Neural cell (in vitro differentiated cells): ENCODE data around the gene DCHS1. TPM values are rescaled to one million over a fixed set of nuclear protein-coding genes. Genes with fewer than 3 reads are reported as not detected.

Experiments
- H2AFZ ChIP-seq: fragments of 200-600, 300-800 bp; sonication (generic), shearing (Covaris generic); 2 replicates; pipeline ENCODE4 v1.6.0; 2014; ENCODE audit warnings: low read depth, mild to moderate bottlenecking, antibody characterized with exemption, low read length, moderate library complexity
- H3F3A ChIP-seq: fragments of 200-600 bp; shearing (Covaris generic); 2 replicates; pipeline ENCODE4 v1.6.1; 2016; ENCODE audit warnings: mild to moderate bottlenecking, moderate library complexity, mixed read lengths, antibody characterized with exemption, low read length; ENCODE audit not compliant: insufficient read depth, poor library complexity, severe bottlenecking
- H3K27ac ChIP-seq: fragments of 200-600, 300-800 bp; sonication (generic), shearing (Covaris generic); 2 replicates; pipeline ENCODE4 v1.5.1; 2014; ENCODE audit warnings: mild to moderate bottlenecking, low read length, moderate library complexity
- H3K27me3 ChIP-seq: fragments of 300-800, 200-600 bp; sonication (generic), shearing (Covaris generic); 2 replicates; pipeline ENCODE4 v1.6.0; 2014; ENCODE audit warnings: mild to moderate bottlenecking, low read depth, low read length, moderate library complexity; ENCODE audit not compliant: insufficient read depth
- H3K36me3 ChIP-seq: fragments of 300-800, 200-600 bp; sonication (generic), shearing (Covaris generic); 2 replicates; pipeline ENCODE4 v1.5.1; 2014; ENCODE audit warnings: mild to moderate bottlenecking, antibody characterized with exemption, low read length, moderate library complexity; ENCODE audit not compliant: insufficient read depth
- H3K4me2 ChIP-seq: fragments of 300-800, 200-600 bp; sonication (generic), shearing (Covaris generic); 2 replicates; pipeline ENCODE4 v1.6.0; 2014; ENCODE audit warnings: mild to moderate bottlenecking, low read length
- H3K4me3 ChIP-seq: fragments of 300-800, 200-600 bp; sonication (generic), shearing (Covaris generic); 2 replicates; pipeline ENCODE4 v1.5.1; 2014; ENCODE audit warnings: mild to moderate bottlenecking, low read length, moderate library complexity
- H3K79me2 ChIP-seq: fragments of 200-600 bp; shearing (Covaris generic); replicated peaks from 2 replicates; pipeline ENCODE4 v1.6.0; 2014; ENCODE audit warnings: mild to moderate bottlenecking, low read length, moderate library complexity; ENCODE audit not compliant: insufficient read depth
- H3K9ac ChIP-seq: fragments of 300-800, 200-600 bp; sonication (generic), shearing (Covaris generic); 2 replicates; pipeline ENCODE4 v1.6.1; 2016; ENCODE audit warnings: mild to moderate bottlenecking, low read length, mixed read lengths
- H3K9me2 ChIP-seq: fragments of 200-600 bp; shearing (Covaris generic); 2 replicates; pipeline ENCODE4 v1.6.1; 2016; ENCODE audit warnings: mild to moderate bottlenecking, low read length, mixed read lengths; ENCODE audit not compliant: insufficient read depth
- H3K9me3 ChIP-seq: fragments of 200-600, 300-800 bp; sonication (generic), shearing (Covaris generic); 2 replicates; pipeline ENCODE4 v1.6.1; 2016; ENCODE audit warnings: mild to moderate bottlenecking, mixed run types, low read length, moderate library complexity, mixed read lengths
- H4K20me1 ChIP-seq: fragments of 200-600 bp; shearing (Covaris generic); 2 replicates; pipeline ENCODE4 v1.6.1; 2016; ENCODE audit warnings: mild to moderate bottlenecking, mixed run types; ENCODE audit not compliant: insufficient read depth
- EP300 ChIP-seq: fragments of 450-650 bp; conservative IDR thresholded peaks from 2 replicates; pipeline ENCODE4 v1.6.1; 2014; ENCODE audit warnings: antibody characterized with exemption, mild to moderate bottlenecking, moderate library complexity; ENCODE audit not compliant: poor library complexity, severe bottlenecking
- EZH2 ChIP-seq: fragments of 200-600, 300-800 bp; shearing (Covaris generic), sonication (generic); IDR thresholded peaks from 2 replicates; pipeline ENCODE4 v1.6.1; 2014; ENCODE audit warnings: antibody characterized with exemption, low read length, borderline replicate concordance, mild to moderate bottlenecking; ENCODE audit not compliant: insufficient read depth, poor library complexity, severe bottlenecking
- MXI1 ChIP-seq: fragments of 450-650 bp; conservative IDR thresholded peaks from 2 replicates; pipeline ENCODE4 v1.6.1; 2014; ENCODE audit warnings: antibody characterized with exemption, mild to moderate bottlenecking; ENCODE audit not compliant: poor library complexity, severe bottlenecking
- POLR2AphosphoS5 ChIP-seq: IDR thresholded peaks from 2 replicates; pipeline ENCODE4 v1.6.1; 2012
- RAD21 ChIP-seq: fragments of 450-650 bp; conservative IDR thresholded peaks from 2 replicates; pipeline ENCODE4 v1.6.1; 2014; ENCODE audit warnings: antibody characterized with exemption, mild to moderate bottlenecking, moderate library complexity
- SMC3 ChIP-seq: fragments of 450-650 bp; conservative IDR thresholded peaks from 2 replicates; pipeline ENCODE4 v1.6.1; 2014; ENCODE audit warnings: antibody characterized with exemption, mild to moderate bottlenecking, moderate library complexity; ENCODE audit not compliant: poor library complexity
- TAF1 ChIP-seq: IDR thresholded peaks from 2 replicates; pipeline ENCODE4 v1.6.1; 2012; ENCODE audit warnings: low read depth
- polyA plus RNA-seq: library from polyadenylated mRNA; depleted of rRNA; stranded (reverse); fragments of >200 nt; gene quantifications from 2 replicates; pipeline ENCODE4 v1.2.3, GENCODE V29; 2014
- TF ChIP-seq, protein P1 (sequence below): IDR thresholded peaks from 2 replicates; pipeline ENCODE4 v1.6.1; 2012; ENCODE audit warnings: borderline replicate concordance
- TF ChIP-seq, protein P2 (sequence below): fragments of 450-650 bp; IDR thresholded peaks from 2 replicates; pipeline ENCODE4 v1.5.1; 2014; ENCODE audit warnings: antibody characterized with exemption, mild to moderate bottlenecking, moderate library complexity; ENCODE audit not compliant: poor library complexity, severe bottlenecking

Gene DCHS1
- polyA plus RNA-seq, 1 donor from 2014 or later: 30.1 TPM

DNA sequence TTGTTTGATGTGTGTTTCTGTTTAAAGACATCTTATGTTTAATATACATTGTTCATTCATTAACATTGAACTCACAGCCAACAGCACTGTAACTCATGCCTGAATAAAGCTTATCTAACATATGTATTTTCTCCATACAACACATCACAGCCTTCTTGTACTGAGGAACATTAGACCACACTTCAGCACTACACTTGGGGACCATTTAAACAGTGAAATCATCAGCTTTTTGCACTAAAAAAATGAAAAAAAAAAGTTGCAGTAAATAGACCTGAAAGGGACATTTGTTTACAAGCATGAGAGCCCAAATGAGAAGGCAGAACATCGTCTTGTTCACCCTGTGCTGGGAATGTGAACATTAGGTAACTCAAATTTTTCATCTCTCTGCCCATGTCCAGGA lies 21.1 kb downstream of the DCHS1 start:
- Histone ChIP-seq H3F3A (no peaks in the 10 kb centered on the region), H3K36me3 (peaks cover 13% of the 10 kb centered on the region), H3K4me3 (no peak overlapping the region), H3K79me2 (peaks cover 31% of the 10 kb centered on the region), H3K9me3 (no peaks in the 10 kb centered on the region), H3K27me3 (no peaks in the 10 kb centered on the region), H3K9ac (no peak overlapping the region), H3K4me2 (no peak overlapping the region), H3K27ac (no peak overlapping the region), H4K20me1 (peaks cover 50% of the 10 kb centered on the region), H2AFZ (no peak overlapping the region), H3K9me2 (no peaks in the 10 kb centered on the region)
- TF ChIP-seq, protein P1, sequence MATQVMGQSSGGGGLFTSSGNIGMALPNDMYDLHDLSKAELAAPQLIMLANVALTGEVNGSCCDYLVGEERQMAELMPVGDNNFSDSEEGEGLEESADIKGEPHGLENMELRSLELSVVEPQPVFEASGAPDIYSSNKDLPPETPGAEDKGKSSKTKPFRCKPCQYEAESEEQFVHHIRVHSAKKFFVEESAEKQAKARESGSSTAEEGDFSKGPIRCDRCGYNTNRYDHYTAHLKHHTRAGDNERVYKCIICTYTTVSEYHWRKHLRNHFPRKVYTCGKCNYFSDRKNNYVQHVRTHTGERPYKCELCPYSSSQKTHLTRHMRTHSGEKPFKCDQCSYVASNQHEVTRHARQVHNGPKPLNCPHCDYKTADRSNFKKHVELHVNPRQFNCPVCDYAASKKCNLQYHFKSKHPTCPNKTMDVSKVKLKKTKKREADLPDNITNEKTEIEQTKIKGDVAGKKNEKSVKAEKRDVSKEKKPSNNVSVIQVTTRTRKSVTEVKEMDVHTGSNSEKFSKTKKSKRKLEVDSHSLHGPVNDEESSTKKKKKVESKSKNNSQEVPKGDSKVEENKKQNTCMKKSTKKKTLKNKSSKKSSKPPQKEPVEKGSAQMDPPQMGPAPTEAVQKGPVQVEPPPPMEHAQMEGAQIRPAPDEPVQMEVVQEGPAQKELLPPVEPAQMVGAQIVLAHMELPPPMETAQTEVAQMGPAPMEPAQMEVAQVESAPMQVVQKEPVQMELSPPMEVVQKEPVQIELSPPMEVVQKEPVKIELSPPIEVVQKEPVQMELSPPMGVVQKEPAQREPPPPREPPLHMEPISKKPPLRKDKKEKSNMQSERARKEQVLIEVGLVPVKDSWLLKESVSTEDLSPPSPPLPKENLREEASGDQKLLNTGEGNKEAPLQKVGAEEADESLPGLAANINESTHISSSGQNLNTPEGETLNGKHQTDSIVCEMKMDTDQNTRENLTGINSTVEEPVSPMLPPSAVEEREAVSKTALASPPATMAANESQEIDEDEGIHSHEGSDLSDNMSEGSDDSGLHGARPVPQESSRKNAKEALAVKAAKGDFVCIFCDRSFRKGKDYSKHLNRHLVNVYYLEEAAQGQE: no peak
- TF ChIP-seq POLR2AphosphoS5: no peak
- no peak for TF ChIP-seq RAD21
- TF ChIP-seq MXI1: no peak
- no peak for TF ChIP-seq EZH2
- no peak for TF ChIP-seq TAF1
- TF ChIP-seq, protein P2, sequence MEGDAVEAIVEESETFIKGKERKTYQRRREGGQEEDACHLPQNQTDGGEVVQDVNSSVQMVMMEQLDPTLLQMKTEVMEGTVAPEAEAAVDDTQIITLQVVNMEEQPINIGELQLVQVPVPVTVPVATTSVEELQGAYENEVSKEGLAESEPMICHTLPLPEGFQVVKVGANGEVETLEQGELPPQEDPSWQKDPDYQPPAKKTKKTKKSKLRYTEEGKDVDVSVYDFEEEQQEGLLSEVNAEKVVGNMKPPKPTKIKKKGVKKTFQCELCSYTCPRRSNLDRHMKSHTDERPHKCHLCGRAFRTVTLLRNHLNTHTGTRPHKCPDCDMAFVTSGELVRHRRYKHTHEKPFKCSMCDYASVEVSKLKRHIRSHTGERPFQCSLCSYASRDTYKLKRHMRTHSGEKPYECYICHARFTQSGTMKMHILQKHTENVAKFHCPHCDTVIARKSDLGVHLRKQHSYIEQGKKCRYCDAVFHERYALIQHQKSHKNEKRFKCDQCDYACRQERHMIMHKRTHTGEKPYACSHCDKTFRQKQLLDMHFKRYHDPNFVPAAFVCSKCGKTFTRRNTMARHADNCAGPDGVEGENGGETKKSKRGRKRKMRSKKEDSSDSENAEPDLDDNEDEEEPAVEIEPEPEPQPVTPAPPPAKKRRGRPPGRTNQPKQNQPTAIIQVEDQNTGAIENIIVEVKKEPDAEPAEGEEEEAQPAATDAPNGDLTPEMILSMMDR: no peak
- TF ChIP-seq EP300: no peak
- TF ChIP-seq SMC3: no peak

DNA sequence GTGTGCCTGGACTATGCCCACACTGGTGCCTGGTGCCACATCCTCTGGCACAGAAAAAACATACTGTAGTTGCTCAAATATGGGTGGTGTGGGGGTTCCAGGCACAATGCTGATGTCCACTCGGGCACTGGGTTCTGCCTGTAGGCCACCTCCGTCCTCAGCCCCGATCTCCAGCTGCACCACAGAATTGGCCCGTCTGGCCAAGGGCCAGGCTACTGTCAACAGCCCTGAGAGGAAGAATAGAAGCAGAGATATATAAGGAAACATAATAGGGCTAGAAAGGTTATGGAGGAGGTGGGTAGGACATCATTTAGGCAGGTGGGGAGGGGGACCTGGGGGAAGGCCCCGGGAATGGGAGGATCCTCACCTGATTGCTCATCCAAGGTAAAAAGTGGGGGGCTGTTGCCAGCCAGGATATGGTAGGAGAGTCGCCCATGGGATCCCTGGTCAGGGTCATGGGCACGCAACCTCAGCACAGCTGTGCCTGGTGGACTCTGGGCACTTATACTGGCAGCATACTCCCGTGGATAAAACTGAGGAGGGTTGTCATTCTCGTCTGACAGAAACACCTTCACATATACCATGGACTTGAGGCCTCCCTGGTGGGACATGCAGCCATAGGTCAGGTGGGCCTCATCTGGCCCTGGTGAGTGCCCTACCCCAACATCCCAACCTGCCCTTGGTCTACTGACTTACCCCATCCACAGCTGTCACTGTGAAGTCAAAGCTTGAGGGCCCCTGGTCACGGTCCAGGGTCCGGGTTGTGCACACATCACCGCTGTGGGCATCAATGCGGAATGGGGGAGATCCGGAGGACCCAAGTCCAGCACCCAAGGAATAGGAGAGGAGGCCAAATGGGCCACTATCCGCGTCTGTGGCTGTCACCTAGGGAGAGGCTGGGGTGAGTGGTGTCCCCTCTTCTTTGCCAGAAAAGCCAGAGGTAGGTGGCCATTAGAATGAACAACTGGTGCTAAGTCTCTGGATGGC lies 21.9 kb downstream of the DCHS1 start:
- H3K27ac ChIP-seq: no peak overlapping the region
- peaks cover 23% of the 10 kb centered on the region for H3K79me2 ChIP-seq
- H3K9ac ChIP-seq: no peak overlapping the region
- H3K4me2 ChIP-seq: no peak overlapping the region
- no peak overlapping the region for H2AFZ ChIP-seq
- H4K20me1 ChIP-seq: peaks cover 43% of the 10 kb centered on the region
- no peaks in the 10 kb centered on the region for H3K9me2 ChIP-seq
- H3K27me3 ChIP-seq: no peaks in the 10 kb centered on the region
- TF ChIP-seq TAF1 (no peak), POLR2AphosphoS5 (no peak), EP300 (no peak), SMC3 (no peak)
- TF ChIP-seq, protein P2: no peak
- TF ChIP-seq, protein P1: no peak
- H3K4me3 ChIP-seq: no peak overlapping the region
- no peaks in the 10 kb centered on the region for H3K9me3 ChIP-seq
- H3K36me3 ChIP-seq: peaks cover 13% of the 10 kb centered on the region
- H3F3A ChIP-seq: no peaks in the 10 kb centered on the region
